Retinal pigment epithelial cell (primary cell): ENCODE data around the gene SLC25A42.

Experiments
- DNase-seq: peaks from one replicate; pipeline ENCODE4 v3.0.0-alpha.2; 2010; ENCODE audit warnings: low read depth
- H3K4me3 ChIP-seq: 2 replicates; pipeline ENCODE4 v1.5.1; 2011; ENCODE audit warnings: mild to moderate bottlenecking, low read length, control low read depth, moderate library complexity
- TF ChIP-seq, protein P1 (sequence below): conservative IDR thresholded peaks from 2 replicates; pipeline ENCODE4 v1.5.1; 2011; ENCODE audit warnings: low read depth, low read length, control low read depth, inconsistent platforms

SLC25A42 gene

GRCh38 chr19:19138109-19138981, 74.6 kb downstream of the SLC25A42 start, which contains the start of gene TMEM161A:
Gene TMEM161A, minus strand, starts transcription at chr19:19138478. Its CDS starts 50 bp downstream, at chr19:19138428.
- DNase-seq, result peak; percentile 97
- TF ChIP-seq, protein P1, sequence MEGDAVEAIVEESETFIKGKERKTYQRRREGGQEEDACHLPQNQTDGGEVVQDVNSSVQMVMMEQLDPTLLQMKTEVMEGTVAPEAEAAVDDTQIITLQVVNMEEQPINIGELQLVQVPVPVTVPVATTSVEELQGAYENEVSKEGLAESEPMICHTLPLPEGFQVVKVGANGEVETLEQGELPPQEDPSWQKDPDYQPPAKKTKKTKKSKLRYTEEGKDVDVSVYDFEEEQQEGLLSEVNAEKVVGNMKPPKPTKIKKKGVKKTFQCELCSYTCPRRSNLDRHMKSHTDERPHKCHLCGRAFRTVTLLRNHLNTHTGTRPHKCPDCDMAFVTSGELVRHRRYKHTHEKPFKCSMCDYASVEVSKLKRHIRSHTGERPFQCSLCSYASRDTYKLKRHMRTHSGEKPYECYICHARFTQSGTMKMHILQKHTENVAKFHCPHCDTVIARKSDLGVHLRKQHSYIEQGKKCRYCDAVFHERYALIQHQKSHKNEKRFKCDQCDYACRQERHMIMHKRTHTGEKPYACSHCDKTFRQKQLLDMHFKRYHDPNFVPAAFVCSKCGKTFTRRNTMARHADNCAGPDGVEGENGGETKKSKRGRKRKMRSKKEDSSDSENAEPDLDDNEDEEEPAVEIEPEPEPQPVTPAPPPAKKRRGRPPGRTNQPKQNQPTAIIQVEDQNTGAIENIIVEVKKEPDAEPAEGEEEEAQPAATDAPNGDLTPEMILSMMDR, result no peak
- H3K4me3 ChIP-seq, result peak within 1 kb of the TSS; percentile 89

DNA sequence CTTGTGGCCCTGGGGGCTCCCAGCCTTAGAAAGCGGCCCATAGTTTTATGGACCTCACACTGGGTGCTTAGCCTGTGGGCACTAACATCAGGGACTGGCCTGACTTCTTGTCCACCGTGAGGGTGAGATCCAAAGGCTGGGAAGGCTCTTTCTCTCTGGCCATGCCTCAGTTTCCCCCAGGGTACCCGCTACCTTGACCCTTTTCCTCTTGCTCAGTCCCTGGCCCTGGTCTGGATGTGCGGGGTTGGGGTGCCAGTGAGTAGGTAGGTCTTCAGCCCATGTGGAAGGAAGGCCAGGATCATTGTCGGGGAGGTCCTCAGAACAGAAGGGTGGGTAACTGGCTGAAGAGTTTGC, 76.1 kb downstream of the SLC25A42 start:
- no peak overlapping the region for H3K4me3 ChIP-seq
- TF ChIP-seq, protein P1, result no peak
- no peak for DNase-seq

GRCh38 chr19:19140476-19140875, 76.7 kb downstream of the SLC25A42 start:
- TF ChIP-seq, protein P1, result no peak
- DNase-seq, result no peak
- no peak overlapping the region for H3K4me3 ChIP-seq

DNA sequence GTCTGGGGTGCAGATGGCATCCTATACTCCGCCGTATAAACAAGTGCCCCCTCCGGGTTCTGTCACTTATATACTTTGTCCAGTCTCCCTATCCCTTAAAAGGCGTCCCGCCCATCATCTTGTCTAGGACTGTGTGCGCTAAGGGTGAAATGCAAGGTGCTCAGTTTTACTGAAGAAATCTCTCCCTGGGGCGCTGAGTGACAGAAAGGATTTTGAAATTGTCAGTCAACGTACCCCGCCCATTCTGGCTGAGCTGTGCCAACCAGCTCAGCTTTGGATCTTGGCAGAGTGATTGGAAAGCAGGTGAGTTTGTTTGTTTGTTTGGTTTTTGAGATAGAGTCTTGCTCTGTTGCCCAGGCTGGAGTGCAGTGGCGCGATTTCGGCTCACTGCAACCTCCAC, 78.6 kb downstream of the SLC25A42 start:
- H3K4me3 ChIP-seq, result no peak overlapping the region
- TF ChIP-seq, protein P1, result no peak
- DNase-seq, result no peak

- no peak overlapping the region for H3K4me3 ChIP-seq
- DNase-seq, result no peak
- TF ChIP-seq, protein P1, result no peak
Measured at GRCh38 chr19:19145281-19145680, 81.5 kb downstream of the SLC25A42 start.

- H3K4me3 ChIP-seq, result no peak overlapping the region
- TF ChIP-seq, protein P1, result peak; percentile 95
- DNase-seq, result no peak
Measured at GRCh38 chr19:19145684-19146608, 82.2 kb downstream of the SLC25A42 start.
